GM18870 (cell line): ENCODE measurements around the gene S100A8.
"Not testable (repeated sequence)": the region's sequence is repeated elsewhere in the genome, so short reads cannot be mapped to it uniquely, and the experiment has no call there.

Experiments used
- ATAC-seq: cut with Tn5 transposase; IDR thresholded peaks from one replicate; pipeline ENCODE4 v1.9.1; 2021; ENCODE audit warnings: moderate library complexity; ENCODE audit not compliant: unreplicated experiment

The S100A8 gene

GRCh38 chr1:153417136-153417888 lies 26.4 kb upstream of the S100A8 start:
- ATAC-seq = no peak

- no peak for ATAC-seq
These were observed 25.1 kb upstream of the S100A8 start, which contains the start of gene S100A7A for GRCh38 chr1:153415850-153416570. Gene S100A7A (plus strand): TSS chr1:153416520. CDS start chr1:153418083, 1,563 bp downstream.

- ATAC-seq = not testable (repeated sequence)
These were observed 23.1 kb upstream of the S100A8 start for GRCh38 chr1:153413961-153414360.

DNA sequence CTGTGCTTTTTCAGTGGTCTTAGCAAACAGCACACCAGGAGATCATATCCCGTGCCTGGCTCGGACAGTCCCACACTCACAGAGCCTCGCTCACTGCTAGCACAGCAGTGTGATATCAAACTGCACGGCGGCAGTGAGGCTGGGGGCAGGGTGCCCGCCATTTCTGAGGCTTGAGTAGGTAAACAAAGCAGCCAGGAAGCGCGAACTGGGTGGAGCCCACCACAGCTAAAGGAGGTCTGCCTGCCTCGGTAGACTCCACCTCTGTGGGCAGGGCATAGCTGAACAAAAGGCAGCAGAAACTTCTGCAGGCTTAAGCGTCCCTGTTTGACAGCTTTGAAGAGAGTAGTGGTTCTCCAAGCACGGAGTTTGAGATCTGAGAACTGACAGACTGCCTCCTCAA lies 16.4 kb upstream of the S100A8 start:
- ATAC-seq = not testable (repeated sequence)

DNA sequence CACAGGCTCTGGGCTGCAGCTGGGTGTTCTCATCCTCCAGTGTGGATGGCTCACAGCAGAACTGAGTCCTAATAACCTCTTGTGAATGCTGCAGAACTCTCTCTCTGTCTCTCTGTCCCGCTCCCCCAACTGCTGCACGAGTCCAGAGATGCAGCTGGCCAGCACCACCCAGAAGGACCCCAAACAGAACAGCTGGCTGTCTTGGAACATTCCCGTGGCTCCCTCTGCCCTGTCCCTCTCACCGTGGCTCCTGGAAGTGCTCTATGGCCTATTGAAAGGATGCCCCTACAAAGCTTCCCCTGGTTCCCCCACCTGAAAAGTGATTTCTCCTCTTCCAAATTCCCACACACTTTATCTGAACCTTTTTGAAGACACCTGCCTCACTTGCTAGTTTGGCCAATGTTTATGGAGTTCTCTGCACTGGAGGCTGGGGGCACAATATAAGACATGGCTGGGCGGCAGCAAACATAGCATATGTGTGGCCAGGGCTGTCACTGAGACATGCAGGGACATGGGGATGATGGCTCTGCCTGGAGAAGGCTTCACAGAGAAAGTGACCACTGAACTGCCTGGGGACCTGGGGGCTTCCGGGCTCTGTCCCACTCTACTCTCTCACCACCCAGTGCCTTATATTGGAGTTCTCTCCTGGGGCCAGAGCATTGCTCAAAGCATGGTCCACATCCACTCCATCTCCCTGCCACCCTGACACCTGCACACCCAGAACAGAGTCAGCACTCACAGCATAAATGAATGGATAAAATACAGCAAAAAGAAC lies 15.1 kb upstream of the S100A8 start:
- not testable (repeated sequence) for ATAC-seq

- ATAC-seq = no peak
These were observed 13.9 kb upstream of the S100A8 start for GRCh38 chr1:153404768-153405167.

GRCh38 chr1:153404086-153404635 lies 13.3 kb upstream of the S100A8 start:
- no peak for ATAC-seq

- no peak for ATAC-seq
These were observed 12.7 kb upstream of the S100A8 start for GRCh38 chr1:153403421-153404085.

DNA sequence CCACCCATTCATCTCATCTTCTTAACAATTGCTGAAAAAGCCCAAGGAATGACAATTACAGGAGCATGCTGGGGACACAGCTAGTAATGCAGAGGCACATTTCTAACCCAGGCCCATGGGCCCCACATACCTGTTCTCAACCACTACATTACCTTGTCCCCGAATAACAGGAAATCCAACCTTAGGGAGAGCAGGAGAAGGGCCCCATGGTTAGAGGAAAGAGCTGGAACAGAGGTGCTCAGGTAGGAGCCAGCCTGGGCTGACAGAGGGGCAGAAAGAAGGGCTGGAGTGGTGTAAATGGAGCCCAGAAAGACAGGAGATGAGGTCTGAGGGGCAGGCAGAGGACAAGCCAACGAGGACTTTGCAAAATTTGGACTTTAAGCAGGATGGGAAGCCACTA lies 11.4 kb upstream of the S100A8 start:
- no peak for ATAC-seq

DNA sequence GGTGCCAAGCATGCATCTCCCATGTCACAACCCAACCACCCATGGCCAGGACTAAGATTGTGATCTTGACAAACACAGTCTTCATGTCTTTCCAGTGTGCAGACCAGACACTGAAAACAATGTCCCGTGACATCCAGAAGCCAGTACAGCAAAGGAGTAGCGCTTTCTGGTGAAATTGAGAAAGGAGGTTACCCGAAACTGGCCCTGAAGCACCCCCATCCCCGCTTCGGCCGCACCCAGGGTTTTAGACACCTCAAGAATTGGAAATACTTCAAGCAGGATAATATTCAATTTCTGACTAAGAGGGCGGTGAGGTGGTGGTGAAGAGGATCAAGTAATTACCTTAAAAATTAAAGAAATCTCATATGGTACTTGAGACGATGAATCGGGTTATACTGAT lies 10.6 kb upstream of the S100A8 start:
- no peak for ATAC-seq

- ATAC-seq = no peak
These were observed 9.4 kb upstream of the S100A8 start for GRCh38 chr1:153400244-153400643.

- no peak for ATAC-seq
These were observed 8.7 kb upstream of the S100A8 start for GRCh38 chr1:153399401-153400055.

DNA sequence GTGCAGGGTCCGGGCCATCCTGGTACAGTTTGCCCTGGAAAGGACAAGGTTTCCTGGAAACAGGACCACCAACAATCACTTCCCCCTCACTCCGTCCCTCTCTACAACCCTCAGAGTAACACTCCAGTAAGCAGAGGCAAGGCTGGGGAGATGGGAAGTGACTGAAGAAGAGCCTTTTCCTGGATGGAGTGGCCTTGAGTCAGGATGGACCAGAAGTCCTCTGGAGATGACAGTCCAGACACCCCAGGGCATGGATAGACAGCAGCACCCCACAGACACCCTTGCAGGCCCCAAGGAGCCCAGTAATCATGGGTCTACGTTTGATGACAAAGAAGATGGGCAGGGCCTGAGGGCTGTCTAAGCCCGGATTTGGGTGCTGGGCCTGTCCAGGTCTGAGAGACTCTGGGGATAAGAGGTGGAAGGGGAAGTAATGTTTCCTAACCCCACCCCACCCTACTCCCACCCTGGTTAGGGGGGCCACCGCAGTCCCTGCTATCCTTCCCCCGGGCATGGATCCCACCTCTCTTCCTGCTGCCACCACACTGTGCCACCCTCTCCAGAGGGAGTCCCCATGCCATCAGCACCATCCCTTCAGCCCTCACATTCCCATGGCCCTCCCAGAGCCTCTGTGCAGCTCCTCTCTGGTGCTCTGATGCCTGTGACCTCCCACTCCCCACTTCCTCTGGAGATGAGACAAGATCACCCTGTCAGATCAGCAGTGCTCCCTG lies 7.2 kb upstream of the S100A8 start:
- no peak for ATAC-seq

DNA sequence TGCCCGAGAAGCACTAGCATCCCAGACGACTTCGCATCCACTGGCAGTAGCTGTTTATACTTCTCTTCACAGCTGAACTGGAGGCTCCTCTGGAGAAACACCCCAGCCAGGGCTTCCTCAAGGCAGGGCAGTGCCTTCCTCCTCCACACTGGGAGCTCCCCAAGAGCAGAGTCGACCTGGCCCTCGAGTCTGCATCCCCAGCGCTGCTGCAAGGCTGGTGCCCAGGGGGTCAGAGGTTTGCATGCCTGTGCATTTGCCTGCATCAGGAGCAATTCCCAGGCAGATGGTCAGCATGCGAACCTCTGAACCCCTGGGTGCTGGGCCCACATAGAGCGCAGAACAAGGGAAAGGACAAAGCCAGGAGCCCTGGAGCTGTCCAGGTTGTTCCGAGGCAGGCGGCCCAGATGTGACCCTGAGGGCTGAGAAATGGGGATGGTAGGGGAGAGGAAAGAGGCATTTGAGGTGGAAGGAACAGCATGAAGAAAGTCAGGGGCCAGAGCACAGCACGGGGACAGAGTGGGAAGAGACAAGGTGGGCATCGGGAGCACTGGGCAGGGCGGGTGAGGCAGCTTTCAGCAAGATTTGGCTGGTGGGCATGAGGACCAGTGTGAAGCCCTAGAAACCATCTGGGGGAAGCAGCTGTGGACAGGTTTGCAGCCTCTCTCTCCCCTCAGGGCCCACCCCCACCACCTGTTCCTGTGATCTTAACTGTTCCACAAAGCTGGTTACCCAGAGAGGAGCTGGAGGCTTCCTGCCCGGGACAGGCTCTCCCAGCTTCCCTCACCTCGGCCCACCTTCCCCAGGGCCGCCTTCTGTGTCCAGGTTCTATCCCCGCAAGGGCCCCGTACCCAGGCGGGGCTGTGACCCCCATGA lies 6.4 kb upstream of the S100A8 start:
- ATAC-seq = no peak

- no peak for ATAC-seq
These were observed 5.6 kb upstream of the S100A8 start for GRCh38 chr1:153396461-153396860.

- no peak for ATAC-seq
These were observed 4.9 kb upstream of the S100A8 start for GRCh38 chr1:153395776-153396175.

DNA sequence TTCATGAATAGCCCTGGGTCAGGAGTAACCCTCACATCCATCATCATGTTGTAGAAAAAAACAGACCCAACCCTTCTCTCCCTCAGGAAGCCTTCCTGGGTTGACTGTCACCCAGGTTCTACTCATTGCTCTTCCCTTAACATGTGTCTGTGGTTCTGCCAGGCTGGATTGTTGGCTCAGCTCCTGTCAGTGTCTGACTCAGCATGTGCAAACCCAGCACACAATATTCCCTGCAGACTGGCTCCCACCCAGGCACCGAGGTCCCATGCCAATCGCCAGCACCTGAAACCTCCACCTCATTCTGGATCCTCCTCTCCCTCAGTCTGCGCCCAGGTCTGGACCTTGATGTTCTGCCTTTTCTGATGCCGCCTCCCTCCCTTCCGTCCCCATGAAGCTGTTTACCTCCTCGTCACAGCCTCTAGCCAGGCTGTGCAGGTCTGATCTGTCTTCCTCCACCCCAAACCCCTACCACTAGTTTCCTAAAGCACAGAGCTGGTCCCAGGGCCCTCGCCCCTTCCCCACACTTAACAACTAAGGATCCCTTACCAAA lies 4.3 kb upstream of the S100A8 start:
- ATAC-seq = no peak

- no peak for ATAC-seq
These were observed 3.5 kb upstream of the S100A8 start for GRCh38 chr1:153394391-153394790.
